ENCODE measurements around the gene CMSS1. TPM values are rescaled to one million over a fixed set of nuclear protein-coding genes. Genes with fewer than 3 reads are reported as not detected.

CMSS1 gene
- total RNA-seq, 1 experiment from 2014 or later: 117 TPM

- ChIA-PET POLR2A (interaction anchor here (0.6 kb wide), 1 partner anchor 222 kb away, joined by 3 read pairs; no protein-coding TSS in a partner anchor), CTCF (interaction anchor here (0.7 to 1.2 kb wide), 3 partner anchors 68 to 263 kb away, joined by 3 read pairs; no protein-coding TSS in a partner anchor)
- H3K27me3 Mint-ChIP-seq (ENCODE audit: insufficient read depth, unreplicated experiment): no peaks in the 10 kb centered on the region
- H3K4me1 Mint-ChIP-seq (ENCODE audit: insufficient read depth, unreplicated experiment): peaks cover 6% of the 10 kb centered on the region
- DNase-seq (ENCODE audit: unreplicated experiment): no peak
- TF ChIP-seq CTCF (IDR thresholded peaks at IDR 0.05; ENCODE audit: unreplicated experiment): no peak
- peaks cover 7% of the 10 kb centered on the region for H3K36me3 Mint-ChIP-seq (ENCODE audit: insufficient read depth, unreplicated experiment)
- no TSS peak for BruUV-seq (replicated peaks)
- no peak overlapping the region for H3K4me3 Mint-ChIP-seq (ENCODE audit: unreplicated experiment)
- no peak overlapping the region for H3K27ac Mint-ChIP-seq (ENCODE audit: low read depth, unreplicated experiment)
- intact Hi-C loops (cut with micrococcal nuclease): no loop called here
- no peaks in the 10 kb centered on the region for H3K9me3 Mint-ChIP-seq (ENCODE audit: unreplicated experiment)
Observed at GRCh38 chr3:100053951-100054620, 236.4 kb downstream of the CMSS1 start.

GRCh38 chr3:100057716-100058575, 240.3 kb downstream of the CMSS1 start:
- DNase-seq (ENCODE audit: unreplicated experiment): no peak
- TF ChIP-seq CTCF (IDR thresholded peaks at IDR 0.05; ENCODE audit: unreplicated experiment): no peak
- Mint-ChIP-seq H3K9me3 (ENCODE audit: unreplicated experiment) (no peaks in the 10 kb centered on the region), H3K4me3 (ENCODE audit: unreplicated experiment) (no peak overlapping the region), H3K4me1 (ENCODE audit: insufficient read depth, unreplicated experiment) (peaks cover 6% of the 10 kb centered on the region), H3K36me3 (ENCODE audit: insufficient read depth, unreplicated experiment) (peaks cover 7% of the 10 kb centered on the region), H3K27ac (ENCODE audit: low read depth, unreplicated experiment) (no peak overlapping the region), H3K27me3 (ENCODE audit: insufficient read depth, unreplicated experiment) (no peaks in the 10 kb centered on the region)
- intact Hi-C loops (cut with micrococcal nuclease): loop anchor here (1.0 kb wide), 1 partner anchor 215 kb away; no protein-coding TSS in a partner anchor
- BruUV-seq (replicated peaks): no TSS peak
- POLR2A ChIA-PET: interaction anchor here (0.6 to 1.4 kb wide), 4 partner anchors 9 to 224 kb away, joined by 3 to 4 read pairs (median 3); partner anchors contain the start of gene TBC1D23
- CTCF ChIA-PET: interaction anchor here (0.7 to 3.5 kb wide), 8 partner anchors 11 to 234 kb away, joined by 3 to 43 read pairs (median 5); no protein-coding TSS in a partner anchor

- no peak for DNase-seq (ENCODE audit: unreplicated experiment)
- H3K4me3 Mint-ChIP-seq (ENCODE audit: unreplicated experiment): no peak overlapping the region
- peaks cover 7% of the 10 kb centered on the region for H3K36me3 Mint-ChIP-seq (ENCODE audit: insufficient read depth, unreplicated experiment)
- no TSS peak for BruUV-seq (replicated peaks)
- TF ChIP-seq CTCF (IDR thresholded peaks at IDR 0.05; ENCODE audit: unreplicated experiment): no peak
- H3K4me1 Mint-ChIP-seq (ENCODE audit: insufficient read depth, unreplicated experiment): peaks cover 6% of the 10 kb centered on the region
- no peak overlapping the region for H3K27ac Mint-ChIP-seq (ENCODE audit: low read depth, unreplicated experiment)
- H3K9me3 Mint-ChIP-seq (ENCODE audit: unreplicated experiment): no peaks in the 10 kb centered on the region
- intact Hi-C loops (cut with micrococcal nuclease): no loop called here
- POLR2A ChIA-PET: interaction anchor here (0.7 to 1.5 kb wide), 2 partner anchors 10 to 199 kb away, joined by 3 to 6 read pairs; no protein-coding TSS in a partner anchor
- CTCF ChIA-PET: interaction anchor here (0.8 to 1.3 kb wide), 2 partner anchors 9 to 12 kb away, joined by 3 to 5 read pairs; no protein-coding TSS in a partner anchor
- no peaks in the 10 kb centered on the region for H3K27me3 Mint-ChIP-seq (ENCODE audit: insufficient read depth, unreplicated experiment)
Observed at GRCh38 chr3:100059472-100059871, 241.8 kb downstream of the CMSS1 start.

Data from MCF 10A (cell line).